Measurements from ENCODE around the gene PELI2.

Gene PELI2

GRCh38 chr14:56205881-56206280, 87.7 kb downstream of the PELI2 start:
- no peak for DNase-seq (ENCODE audit: low read depth, low spot score)

- DNase-seq (ENCODE audit: low read depth, low spot score): no peak
Observed at GRCh38 chr14:56206596-56206995, 88.4 kb downstream of the PELI2 start.

- DNase-seq (ENCODE audit: low read depth, low spot score): no peak
Observed at GRCh38 chr14:56207626-56208292, 89.5 kb downstream of the PELI2 start.

GRCh38 chr14:56208520-56208919, 90.3 kb downstream of the PELI2 start:
- no peak for DNase-seq (ENCODE audit: low read depth, low spot score)

GRCh38 chr14:56210571-56210970, 92.4 kb downstream of the PELI2 start:
- no peak for DNase-seq (ENCODE audit: low read depth, low spot score)

- no peak for DNase-seq (ENCODE audit: low read depth, low spot score)
Observed at GRCh38 chr14:56211084-56211483, 92.9 kb downstream of the PELI2 start.

GRCh38 chr14:56211844-56212243, 93.6 kb downstream of the PELI2 start:
- DNase-seq (ENCODE audit: low read depth, low spot score): no peak

- no peak for DNase-seq (ENCODE audit: low read depth, low spot score)
Observed at GRCh38 chr14:56212521-56212920, 94.3 kb downstream of the PELI2 start.

GRCh38 chr14:56213306-56213705, 95.1 kb downstream of the PELI2 start:
- DNase-seq (ENCODE audit: low read depth, low spot score): no peak

GRCh38 chr14:56215180-56215579, 97.0 kb downstream of the PELI2 start:
- no peak for DNase-seq (ENCODE audit: low read depth, low spot score)

GRCh38 chr14:56216626-56217379, 98.6 kb downstream of the PELI2 start:
- no peak for DNase-seq (ENCODE audit: low read depth, low spot score)

GRCh38 chr14:56217380-56218045, 99.3 kb downstream of the PELI2 start:
- no peak for DNase-seq (ENCODE audit: low read depth, low spot score)

GRCh38 chr14:56219666-56220413, 101.6 kb downstream of the PELI2 start:
- no peak for DNase-seq (ENCODE audit: low read depth, low spot score)

- no peak for DNase-seq (ENCODE audit: low read depth, low spot score)
Observed at GRCh38 chr14:56221382-56222128, 103.3 kb downstream of the PELI2 start.

- DNase-seq (ENCODE audit: low read depth, low spot score): no peak
Observed at GRCh38 chr14:56224229-56224628, 106.0 kb downstream of the PELI2 start.

GRCh38 chr14:56224691-56225681, 106.8 kb downstream of the PELI2 start:
- no peak for DNase-seq (ENCODE audit: low read depth, low spot score)

GRCh38 chr14:56235388-56235787, 117.2 kb downstream of the PELI2 start:
- no peak for DNase-seq (ENCODE audit: low read depth, low spot score)

GRCh38 chr14:56237398-56237797, 119.2 kb downstream of the PELI2 start:
- no peak for DNase-seq (ENCODE audit: low read depth, low spot score)

GRCh38 chr14:56241461-56241860, 123.2 kb downstream of the PELI2 start:
- no peak for DNase-seq (ENCODE audit: low read depth, low spot score)

GRCh38 chr14:56243110-56243509, 124.9 kb downstream of the PELI2 start:
- no peak for DNase-seq (ENCODE audit: low read depth, low spot score)
